SU-DHL-6 (cell line): ENCODE data around the gene PLXNA2.

Source experiments
- H2AFZ ChIP-seq: fragments of 200-600 bp; sonication (generic); 2 replicates; pipeline ENCODE4 v1.6.1; 2014; ENCODE audit warnings: low read depth, mild to moderate bottlenecking, moderate library complexity, mixed read lengths, antibody characterized with exemption, low read length; ENCODE audit not compliant: severe bottlenecking
- H3F3A ChIP-seq: fragments of 200-600 bp; shearing (Covaris generic); 2 replicates; pipeline ENCODE4 v1.6.0; 2016; ENCODE audit warnings: antibody characterized with exemption, mild to moderate bottlenecking; ENCODE audit not compliant: insufficient read depth
- H3K27ac ChIP-seq: fragments of 200-600 bp; sonication (generic); 2 replicates; pipeline ENCODE4 v1.5.1; 2016; ENCODE audit warnings: low read depth, mild to moderate bottlenecking, low read length, moderate library complexity, mixed read lengths
- H3K27me3 ChIP-seq: fragments of 200-600 bp; sonication (generic), shearing (Covaris generic); 2 replicates; pipeline ENCODE4 v1.6.0; 2014; ENCODE audit warnings: mild to moderate bottlenecking, low read length
- H3K36me3 ChIP-seq: fragments of 200-600 bp; sonication (generic); 2 replicates; pipeline ENCODE4 v1.6.1; 2014; ENCODE audit warnings: mild to moderate bottlenecking, low read length, mixed read lengths
- H3K4me2 ChIP-seq: fragments of 300-600, 200-600 bp; shearing (Covaris generic), sonication (generic); 2 replicates; pipeline ENCODE4 v1.6.0; 2014; ENCODE audit warnings: low read length, low read depth, mild to moderate bottlenecking; ENCODE audit not compliant: poor library complexity, severe bottlenecking
- H3K4me3 ChIP-seq: fragments of 200-600 bp; sonication (generic); 2 replicates; pipeline ENCODE4 v1.5.1; 2014; ENCODE audit warnings: antibody characterized with exemption, low read length, mild to moderate bottlenecking, mixed read lengths; ENCODE audit not compliant: insufficient read depth, poor library complexity, severe bottlenecking
- H3K79me2 ChIP-seq: fragments of 200-600 bp; sonication (generic); 2 replicates; pipeline ENCODE4 v1.6.1; 2014; ENCODE audit warnings: mild to moderate bottlenecking, low read length, moderate library complexity; ENCODE audit not compliant: insufficient read depth
- H3K9ac ChIP-seq: fragments of 200-600 bp; sonication (generic); 2 replicates; pipeline ENCODE4 v1.7.0; 2014; ENCODE audit warnings: mild to moderate bottlenecking, low read length
- H3K9me2 ChIP-seq: fragments of 200-600 bp; sonication (generic); replicated peaks from 2 replicates; pipeline ENCODE4 v1.6.1; 2014; ENCODE audit warnings: low read length; ENCODE audit not compliant: insufficient read depth
- H3K9me3 ChIP-seq: fragments of 200-600 bp; sonication (generic); 2 replicates; pipeline ENCODE4 v1.6.1; 2014; ENCODE audit warnings: low read length, mixed read lengths; ENCODE audit not compliant: insufficient read depth
- H4K20me1 ChIP-seq: fragments of 200-600 bp; sonication (generic); 2 replicates; pipeline ENCODE4 v1.6.1; 2014; ENCODE audit warnings: low read depth, mild to moderate bottlenecking, antibody characterized with exemption, low read length, moderate library complexity, mixed read lengths
- EZH2phosphoT487 ChIP-seq: fragments of 200-600 bp; sonication (generic), shearing (Covaris generic); conservative IDR thresholded peaks from 2 replicates; pipeline ENCODE4 v1.6.1; 2018; ENCODE audit warnings: mild to moderate bottlenecking, antibody characterized with exemption, low read length, moderate library complexity, mixed read lengths
- TF ChIP-seq, protein P1 (sequence below): fragments of 200-600 bp; sonication (generic); IDR thresholded peaks from one replicate; pipeline ENCODE4 v1.5.1; 2017; ENCODE audit warnings: antibody characterized with exemption, mild to moderate bottlenecking, low read length, moderate library complexity; ENCODE audit not compliant: insufficient read depth, poor library complexity, severe bottlenecking

The PLXNA2 gene

DNA sequence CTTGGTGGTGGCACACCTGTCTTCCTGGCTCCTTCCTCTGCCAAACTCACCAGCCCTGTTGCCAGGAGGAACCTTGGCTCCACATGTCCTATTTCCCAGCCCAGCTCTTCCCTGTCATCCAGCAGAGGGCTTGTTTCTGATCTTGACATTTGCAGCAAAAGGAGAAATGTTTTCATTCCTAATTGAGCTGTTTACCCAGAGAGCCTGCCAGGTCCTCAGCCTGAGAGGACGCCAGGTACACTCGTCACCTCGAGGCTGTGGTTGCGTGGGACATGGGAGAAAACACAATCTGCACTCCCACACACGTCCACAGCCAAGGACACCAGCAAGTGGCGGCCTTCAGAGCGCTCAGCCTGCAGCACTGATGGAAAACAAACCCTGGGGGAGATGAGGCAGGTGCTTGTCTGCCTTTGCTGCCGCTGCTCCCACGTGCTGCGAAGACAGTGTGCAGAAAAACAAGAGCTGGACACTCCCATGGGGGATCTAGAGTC, 200.4 kb downstream of the PLXNA2 start:
- no peak overlapping the region for H3K27ac ChIP-seq
- H3K27me3 ChIP-seq = no peaks in the 10 kb centered on the region
- no peaks in the 10 kb centered on the region for H3K9me2 ChIP-seq
- no peak overlapping the region for H3K4me2 ChIP-seq
- H3K9me3 ChIP-seq = no peaks in the 10 kb centered on the region
- no peak overlapping the region for H3K4me3 ChIP-seq
- H3K9ac ChIP-seq = no peak overlapping the region
- H3K79me2 ChIP-seq = no peaks in the 10 kb centered on the region
- no peaks in the 10 kb centered on the region for H3F3A ChIP-seq
- H3K36me3 ChIP-seq = no peaks in the 10 kb centered on the region
- no peak for TF ChIP-seq EZH2phosphoT487
- TF ChIP-seq, protein P1, sequence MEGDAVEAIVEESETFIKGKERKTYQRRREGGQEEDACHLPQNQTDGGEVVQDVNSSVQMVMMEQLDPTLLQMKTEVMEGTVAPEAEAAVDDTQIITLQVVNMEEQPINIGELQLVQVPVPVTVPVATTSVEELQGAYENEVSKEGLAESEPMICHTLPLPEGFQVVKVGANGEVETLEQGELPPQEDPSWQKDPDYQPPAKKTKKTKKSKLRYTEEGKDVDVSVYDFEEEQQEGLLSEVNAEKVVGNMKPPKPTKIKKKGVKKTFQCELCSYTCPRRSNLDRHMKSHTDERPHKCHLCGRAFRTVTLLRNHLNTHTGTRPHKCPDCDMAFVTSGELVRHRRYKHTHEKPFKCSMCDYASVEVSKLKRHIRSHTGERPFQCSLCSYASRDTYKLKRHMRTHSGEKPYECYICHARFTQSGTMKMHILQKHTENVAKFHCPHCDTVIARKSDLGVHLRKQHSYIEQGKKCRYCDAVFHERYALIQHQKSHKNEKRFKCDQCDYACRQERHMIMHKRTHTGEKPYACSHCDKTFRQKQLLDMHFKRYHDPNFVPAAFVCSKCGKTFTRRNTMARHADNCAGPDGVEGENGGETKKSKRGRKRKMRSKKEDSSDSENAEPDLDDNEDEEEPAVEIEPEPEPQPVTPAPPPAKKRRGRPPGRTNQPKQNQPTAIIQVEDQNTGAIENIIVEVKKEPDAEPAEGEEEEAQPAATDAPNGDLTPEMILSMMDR = no peak
- no peaks in the 10 kb centered on the region for H4K20me1 ChIP-seq
- no peak overlapping the region for H2AFZ ChIP-seq

DNA sequence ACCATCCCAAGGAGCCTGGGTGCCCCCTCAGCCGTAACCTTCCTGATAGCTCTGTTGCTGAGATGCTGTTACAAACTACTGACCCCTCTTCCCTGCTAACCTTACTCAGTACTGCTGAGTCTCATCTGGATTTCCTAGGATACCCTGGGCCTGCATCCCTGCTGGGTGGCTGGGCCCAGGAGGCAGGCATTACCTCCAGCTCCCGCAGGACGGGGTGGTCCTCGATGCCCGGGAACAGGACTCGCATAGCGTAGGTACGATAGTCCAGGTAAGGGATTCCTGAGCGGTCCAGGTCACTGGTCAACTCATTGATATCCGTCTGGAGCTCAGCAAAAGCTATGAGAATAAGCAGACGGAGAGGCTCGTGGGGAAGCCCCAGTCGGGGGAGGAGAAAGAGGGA, 201.3 kb downstream of the PLXNA2 start:
- Histone ChIP-seq H3K4me3 (no peak overlapping the region), H2AFZ (no peak overlapping the region), H3F3A (no peaks in the 10 kb centered on the region), H3K9me3 (no peaks in the 10 kb centered on the region), H3K79me2 (no peaks in the 10 kb centered on the region), H3K9me2 (no peaks in the 10 kb centered on the region), H3K27me3 (no peaks in the 10 kb centered on the region), H3K27ac (no peak overlapping the region), H4K20me1 (no peaks in the 10 kb centered on the region), H3K4me2 (no peak overlapping the region), H3K36me3 (no peaks in the 10 kb centered on the region), H3K9ac (no peak overlapping the region)
- TF ChIP-seq, protein P1 = no peak
- no peak for TF ChIP-seq EZH2phosphoT487

DNA sequence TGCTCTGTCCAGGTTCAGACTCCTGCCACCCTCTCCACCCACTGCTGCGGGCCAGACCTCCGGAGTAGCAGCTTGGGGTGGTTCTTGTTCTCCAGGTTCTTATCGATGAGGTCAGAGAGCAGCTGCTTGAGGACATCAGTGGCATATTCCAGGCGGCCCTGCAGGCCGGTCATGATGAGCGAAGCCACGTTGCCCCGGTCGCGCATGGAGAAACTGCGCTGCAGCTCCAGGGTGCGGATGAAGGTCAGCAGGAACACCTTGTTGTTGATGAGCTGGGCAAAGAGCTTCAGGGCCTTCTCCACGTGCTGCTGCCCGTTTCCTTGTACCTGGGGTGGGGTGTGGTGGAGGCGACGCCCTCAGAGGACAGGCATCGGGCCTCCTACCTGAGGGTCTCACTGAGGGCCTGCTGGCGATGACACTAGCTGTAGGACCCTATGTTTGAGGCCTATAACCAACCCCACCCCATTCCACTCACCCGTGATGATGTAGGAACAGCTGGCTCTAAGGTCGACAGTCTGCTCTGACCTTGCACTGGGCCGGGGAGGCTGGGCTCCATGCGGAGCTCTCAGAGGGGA, 202.1 kb downstream of the PLXNA2 start:
- Histone ChIP-seq H3K4me3 (no peak overlapping the region), H3K36me3 (no peaks in the 10 kb centered on the region), H3K9ac (no peak overlapping the region), H3K4me2 (no peak overlapping the region), H3K27ac (no peak overlapping the region), H3F3A (no peaks in the 10 kb centered on the region), H4K20me1 (no peaks in the 10 kb centered on the region), H3K79me2 (no peaks in the 10 kb centered on the region), H3K27me3 (no peaks in the 10 kb centered on the region), H2AFZ (no peak overlapping the region), H3K9me2 (no peaks in the 10 kb centered on the region), H3K9me3 (no peaks in the 10 kb centered on the region)
- TF ChIP-seq EZH2phosphoT487 = no peak
- TF ChIP-seq, protein P1 = no peak
